NCI-H774 (cell line): ENCODE data around the gene RBM24.

Source experiments
- DNase-seq: peaks from one replicate; lab custom pipeline; 2025; lab: John Stamatoyannopoulos, UW

RBM24 gene

DNA sequence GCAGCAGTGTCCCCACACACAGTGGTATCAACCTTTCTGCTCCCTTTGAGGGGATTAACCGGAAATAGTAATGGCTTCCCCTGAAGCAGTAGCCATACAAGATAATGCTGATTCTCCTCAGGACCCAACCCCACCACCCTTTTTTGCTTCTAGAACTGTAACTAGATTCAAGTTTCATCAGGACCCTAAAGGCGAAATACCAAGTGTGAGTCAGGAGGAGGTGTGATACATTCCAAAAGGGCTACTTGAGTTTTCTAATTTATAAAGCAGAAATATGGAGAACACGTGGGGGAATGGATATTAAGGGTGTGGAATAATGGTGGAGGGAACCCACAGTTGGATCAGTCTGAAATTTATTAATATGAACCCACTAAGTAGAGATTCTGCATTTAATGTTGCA, 60.7 kb downstream of the RBM24 start:
- no peak for DNase-seq

- no peak for DNase-seq
Observed at GRCh38 chr6:17343215-17343614, 62.1 kb downstream of the RBM24 start.
